ENCODE results near the gene CACUL1.
"Not testable (repeated sequence)": the region's sequence is repeated elsewhere in the genome, so short reads cannot be mapped to it uniquely, and the experiment has no call there.

Gene CACUL1

DNA sequence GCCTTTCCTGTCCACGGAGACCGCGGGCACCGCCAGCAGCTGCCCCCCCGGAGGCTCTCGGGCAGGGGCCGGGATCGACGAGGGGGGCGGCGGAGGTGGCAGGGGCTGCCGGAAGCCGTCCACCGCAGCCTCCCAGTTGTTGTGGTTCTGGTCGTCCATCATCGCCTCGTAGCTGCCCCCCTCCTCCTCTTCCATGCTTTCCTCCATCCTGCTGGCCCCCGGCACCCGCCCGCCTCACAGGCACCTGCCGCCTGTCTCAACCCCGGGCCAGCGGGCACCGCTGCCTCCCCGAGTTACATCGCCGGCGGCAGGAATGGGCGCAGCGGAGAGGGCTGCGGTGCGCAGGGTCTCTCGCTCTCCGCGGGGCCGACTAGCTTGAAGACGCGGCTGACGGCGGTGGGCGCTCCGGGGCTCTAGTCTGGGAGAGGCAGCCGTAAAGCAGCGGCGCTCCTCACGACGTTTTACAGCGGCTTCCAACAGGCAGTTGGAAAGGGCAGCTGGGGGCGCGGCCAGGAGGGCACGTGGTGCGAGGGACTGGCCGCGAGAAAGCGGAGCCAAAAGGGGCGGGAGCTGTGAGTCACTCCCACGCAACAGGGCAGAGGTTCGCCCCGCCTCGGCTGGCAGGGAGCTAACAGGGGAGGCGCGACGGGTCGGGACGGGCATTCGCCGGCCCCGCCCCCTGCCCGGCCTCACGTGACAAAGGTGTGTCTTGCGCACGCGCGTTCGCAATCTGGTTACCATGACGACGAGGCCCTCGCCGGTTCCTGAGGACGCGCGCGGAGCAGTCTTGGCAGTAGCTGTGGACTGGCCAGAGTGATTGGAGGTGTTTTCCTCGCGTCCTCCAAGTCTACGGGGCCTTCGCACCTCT lies at the start of gene CACUL1:
CACUL1 (minus strand) TSS at position 415 of the 868 bp plus-strand sequence; CDS start at position 207, 208 bp downstream.
- peak within 1 kb of the TSS; percentile 92 for H3K4me3 ChIP-seq (ENCODE audit: low read length)
- DNase-seq (ENCODE audit: low read depth), result peak; percentile 100
- TF ChIP-seq, protein P1, sequence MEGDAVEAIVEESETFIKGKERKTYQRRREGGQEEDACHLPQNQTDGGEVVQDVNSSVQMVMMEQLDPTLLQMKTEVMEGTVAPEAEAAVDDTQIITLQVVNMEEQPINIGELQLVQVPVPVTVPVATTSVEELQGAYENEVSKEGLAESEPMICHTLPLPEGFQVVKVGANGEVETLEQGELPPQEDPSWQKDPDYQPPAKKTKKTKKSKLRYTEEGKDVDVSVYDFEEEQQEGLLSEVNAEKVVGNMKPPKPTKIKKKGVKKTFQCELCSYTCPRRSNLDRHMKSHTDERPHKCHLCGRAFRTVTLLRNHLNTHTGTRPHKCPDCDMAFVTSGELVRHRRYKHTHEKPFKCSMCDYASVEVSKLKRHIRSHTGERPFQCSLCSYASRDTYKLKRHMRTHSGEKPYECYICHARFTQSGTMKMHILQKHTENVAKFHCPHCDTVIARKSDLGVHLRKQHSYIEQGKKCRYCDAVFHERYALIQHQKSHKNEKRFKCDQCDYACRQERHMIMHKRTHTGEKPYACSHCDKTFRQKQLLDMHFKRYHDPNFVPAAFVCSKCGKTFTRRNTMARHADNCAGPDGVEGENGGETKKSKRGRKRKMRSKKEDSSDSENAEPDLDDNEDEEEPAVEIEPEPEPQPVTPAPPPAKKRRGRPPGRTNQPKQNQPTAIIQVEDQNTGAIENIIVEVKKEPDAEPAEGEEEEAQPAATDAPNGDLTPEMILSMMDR (IDR thresholded peaks at IDR 0.05; ENCODE audit: insufficient read depth, low read depth, low read length, missing control alignments), result no peak

DNA sequence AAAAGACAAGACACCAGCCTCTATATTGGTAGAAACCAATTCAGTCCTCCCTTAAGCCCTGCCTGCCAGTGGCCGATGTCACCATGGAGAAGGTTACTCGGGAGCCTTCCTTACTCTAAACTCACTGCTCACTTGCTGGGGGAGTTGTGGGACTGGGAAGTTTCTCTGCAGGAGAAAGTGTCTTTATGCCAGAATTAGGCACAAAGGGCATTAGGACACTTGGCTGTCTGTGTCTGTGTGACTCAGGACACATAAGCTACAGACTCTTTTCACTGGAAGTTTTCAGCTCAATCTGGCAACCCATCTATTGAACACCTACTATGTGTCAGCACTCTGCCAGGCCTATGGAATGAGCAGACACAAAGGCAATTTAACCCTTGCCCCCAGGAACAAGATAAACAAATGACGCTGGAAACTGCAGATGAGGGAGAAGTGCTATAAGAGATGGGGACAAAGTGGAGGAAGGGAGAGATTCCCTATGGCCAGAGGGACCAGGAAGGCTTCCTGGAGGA lies 49.5 kb upstream of the CACUL1 start:
- H3K4me3 ChIP-seq (ENCODE audit: low read length), result no peak overlapping the region
- TF ChIP-seq, protein P1 (IDR thresholded peaks at IDR 0.05; ENCODE audit: insufficient read depth, low read depth, low read length, missing control alignments), result no peak
- no peak for DNase-seq (ENCODE audit: low read depth)

DNA sequence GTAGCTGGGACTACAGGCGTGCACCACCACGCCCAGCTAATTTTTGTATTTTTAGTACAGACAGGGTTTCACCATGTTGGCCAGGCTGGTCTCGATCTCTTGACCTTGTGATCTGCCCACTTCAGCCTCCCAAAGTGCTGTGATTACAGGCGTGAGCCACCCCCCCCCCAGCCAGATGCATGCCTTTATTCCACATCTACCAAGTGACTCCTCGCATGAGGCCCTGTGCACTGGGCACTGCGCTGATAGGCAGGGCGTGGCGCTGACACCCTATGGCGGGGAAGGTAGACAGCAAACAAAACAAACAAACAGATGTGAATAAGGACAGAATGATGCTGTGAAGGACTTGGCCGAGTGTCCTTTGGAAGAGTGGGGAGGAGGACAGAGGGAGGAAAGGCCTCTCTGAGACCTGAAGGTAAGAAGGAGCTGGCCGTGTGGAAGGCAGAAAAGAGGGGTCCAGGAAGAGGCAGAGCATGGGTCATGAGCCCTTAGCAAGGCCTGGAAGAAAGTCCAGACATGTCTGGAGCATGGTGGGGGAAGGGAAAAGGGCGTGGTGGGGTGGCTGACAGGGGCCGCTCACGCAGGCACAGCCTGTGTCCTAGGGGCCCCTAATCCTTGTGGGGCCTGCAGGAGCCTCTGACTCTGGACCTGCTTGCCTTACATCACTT lies 47.5 kb upstream of the CACUL1 start:
- no peak overlapping the region for H3K4me3 ChIP-seq (ENCODE audit: low read length)
- TF ChIP-seq, protein P1 (IDR thresholded peaks at IDR 0.05; ENCODE audit: insufficient read depth, low read depth, low read length, missing control alignments), result no peak
- no peak for DNase-seq (ENCODE audit: low read depth)

DNA sequence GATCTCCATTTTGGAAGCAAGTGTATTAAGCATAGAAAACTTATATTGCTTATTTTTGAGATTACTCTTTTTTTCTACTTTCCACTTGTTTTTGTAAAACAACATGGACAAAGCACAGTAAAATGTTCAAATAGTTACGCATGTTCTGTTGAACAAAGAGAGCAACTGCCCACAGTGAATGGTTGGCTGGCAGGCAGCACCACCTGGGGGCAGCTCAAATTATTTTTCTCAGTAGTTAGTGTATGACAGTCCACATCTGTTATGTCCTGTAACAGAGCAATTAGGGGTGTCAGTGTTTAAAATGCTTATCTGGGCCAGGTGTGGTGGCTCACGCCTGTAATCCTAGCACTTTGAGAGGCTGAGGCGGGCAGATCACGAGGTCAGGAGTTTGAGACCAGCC lies 46.1 kb upstream of the CACUL1 start:
- H3K4me3 ChIP-seq (ENCODE audit: low read length), result no peak overlapping the region
- TF ChIP-seq, protein P1 (IDR thresholded peaks at IDR 0.05; ENCODE audit: insufficient read depth, low read depth, low read length, missing control alignments), result peak; percentile 55
- peak; percentile 50 for DNase-seq (ENCODE audit: low read depth)

DNA sequence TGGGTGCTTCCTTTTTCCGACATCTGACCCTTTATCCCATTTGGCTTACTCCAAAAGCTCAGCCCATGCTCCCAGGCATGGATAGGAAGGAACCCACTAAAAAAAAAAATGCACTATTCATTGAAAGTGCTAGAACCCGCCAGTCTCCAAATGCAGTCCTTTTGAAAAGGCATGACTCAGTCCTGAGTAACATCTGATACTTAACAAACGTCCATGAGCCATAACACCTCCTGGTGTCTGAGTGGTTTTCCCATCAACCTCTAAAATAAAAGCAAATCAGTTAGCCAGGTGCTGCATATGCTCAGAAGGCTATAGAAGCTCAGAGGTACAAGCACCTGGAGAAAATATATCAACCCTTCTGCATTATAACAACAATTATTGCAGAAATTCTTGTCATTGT lies 45.0 kb upstream of the CACUL1 start:
- H3K4me3 ChIP-seq (ENCODE audit: low read length), result no peak overlapping the region
- DNase-seq (ENCODE audit: low read depth), result peak; percentile 91
- TF ChIP-seq, protein P1 (IDR thresholded peaks at IDR 0.05; ENCODE audit: insufficient read depth, low read depth, low read length, missing control alignments), result peak; percentile 29

DNA sequence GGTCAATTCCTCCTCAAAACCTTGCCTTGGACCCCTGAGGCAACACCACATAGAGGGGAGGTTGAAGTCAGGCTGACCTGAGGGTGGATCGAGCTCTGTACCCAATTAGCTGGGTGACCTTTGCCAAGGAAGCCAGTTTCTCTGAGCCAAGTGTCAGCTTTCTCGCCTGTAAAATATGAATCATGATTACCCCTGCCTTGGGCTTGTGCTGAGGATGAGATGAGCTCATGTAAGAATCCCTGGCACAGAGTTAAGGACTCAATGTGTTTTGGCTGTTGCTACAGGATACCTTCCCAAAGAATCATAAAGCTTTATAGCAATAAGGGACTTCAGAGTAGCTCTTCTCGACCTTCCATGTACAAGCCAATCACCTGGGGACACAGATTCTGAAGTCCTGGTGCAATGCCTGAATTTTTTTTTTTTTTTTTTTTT lies 43.5 kb upstream of the CACUL1 start:
- TF ChIP-seq, protein P1 (IDR thresholded peaks at IDR 0.05; ENCODE audit: insufficient read depth, low read depth, low read length, missing control alignments), result no peak
- peak; percentile 90 for DNase-seq (ENCODE audit: low read depth)
- H3K4me3 ChIP-seq (ENCODE audit: low read length), result no peak overlapping the region

DNA sequence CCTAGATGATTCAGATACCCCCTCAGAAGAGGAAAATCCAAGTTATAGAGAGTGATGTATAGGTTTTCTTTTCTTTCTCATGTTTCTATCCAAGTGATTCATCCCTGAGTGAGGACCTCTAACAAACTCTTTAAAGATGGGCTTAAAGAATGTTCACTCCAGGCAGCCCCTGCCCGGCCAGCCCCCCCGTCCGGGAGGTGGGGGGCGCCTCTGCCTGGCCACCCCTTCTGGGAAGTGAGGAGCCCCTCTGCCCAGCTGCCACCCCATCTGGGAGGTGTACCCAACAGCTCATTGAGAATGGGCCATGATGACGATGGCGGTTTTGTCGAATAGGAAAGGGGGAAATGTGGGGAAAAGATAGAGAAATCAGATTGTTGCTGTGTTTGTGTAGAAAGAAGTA lies 40.2 kb upstream of the CACUL1 start:
- not testable (repeated sequence) for DNase-seq (ENCODE audit: low read depth)

More for the DNA sequence above, 40.2 kb upstream of the CACUL1 start:
- not testable (repeated sequence) for H3K4me3 ChIP-seq (ENCODE audit: low read length)

Data from epithelial cell of esophagus (primary cell).